GM19240 (cell line): ENCODE measurements around the gene DEFB119.
"Not testable (repeated sequence)": the region's sequence is repeated elsewhere in the genome, so short reads cannot be mapped to it uniquely, and the experiment has no call there.

Experiments
- DNase-seq: peaks from one replicate; pipeline ENCODE4 v3.0.0; 2011; ENCODE audit warnings: low spot score; ENCODE audit not compliant: insufficient read length

The DEFB119 gene

GRCh38 chr20:31390490-31390889 lies at the start of gene DEFB119:
Gene DEFB119, minus strand, starts transcription at chr20:31390590. Its CDS starts 107 bp downstream, at chr20:31390483.
- DNase-seq: no peak

- DNase-seq: no peak
These were observed 40.3 kb upstream of the DEFB119 start for GRCh38 chr20:31430568-31431115.

- DNase-seq: not testable (repeated sequence)
These were observed 37.2 kb upstream of the DEFB119 start for GRCh38 chr20:31427576-31427975.

- not testable (repeated sequence) for DNase-seq
These were observed 36.6 kb upstream of the DEFB119 start for GRCh38 chr20:31426891-31427551.

GRCh38 chr20:31425797-31426196 lies 35.4 kb upstream of the DEFB119 start:
- DNase-seq: no peak

- DNase-seq: no peak
These were observed 27.9 kb upstream of the DEFB119 start for GRCh38 chr20:31418307-31418706.

GRCh38 chr20:31415653-31416052 lies 25.3 kb upstream of the DEFB119 start:
- DNase-seq: no peak

- DNase-seq: no peak
These were observed 24.0 kb upstream of the DEFB119 start for GRCh38 chr20:31414381-31414780.

- no peak for DNase-seq
These were observed 19.6 kb upstream of the DEFB119 start for GRCh38 chr20:31410011-31410410.

- DNase-seq: no peak
These were observed 15.7 kb upstream of the DEFB119 start, which contains the start of gene DEFB121 for GRCh38 chr20:31406115-31406514. Gene DEFB121, minus strand, starts transcription at chr20:31406215. Its CDS starts 63 bp downstream, at chr20:31406152.

GRCh38 chr20:31403886-31404285 lies 13.5 kb upstream of the DEFB119 start:
- DNase-seq: no peak

GRCh38 chr20:31394900-31395299 lies 4.5 kb upstream of the DEFB119 start:
- no peak for DNase-seq

GRCh38 chr20:31392836-31393235 lies 2.4 kb upstream of the DEFB119 start:
- DNase-seq: no peak

- no peak for DNase-seq
These were observed 16.0 kb downstream of the DEFB119 start for GRCh38 chr20:31374346-31374745.

- no peak for DNase-seq
These were observed 22.1 kb downstream of the DEFB119 start, which contains the start of gene DEFB118 for GRCh38 chr20:31368301-31368700. Gene DEFB118, plus strand, starts transcription at chr20:31368601. Its CDS starts 50 bp downstream, at chr20:31368651.

GRCh38 chr20:31364272-31364671 lies 26.1 kb downstream of the DEFB119 start:
- DNase-seq: not testable (repeated sequence)

- DNase-seq: no peak
These were observed 27.1 kb downstream of the DEFB119 start for GRCh38 chr20:31363295-31363694.

- DNase-seq: no peak
These were observed 34.4 kb downstream of the DEFB119 start for GRCh38 chr20:31355981-31356380.

- DNase-seq: no peak
These were observed 48.9 kb downstream of the DEFB119 start for GRCh38 chr20:31341470-31341869.

- no peak for DNase-seq
These were observed 59.5 kb downstream of the DEFB119 start for GRCh38 chr20:31330893-31331292.
